HG03045 (cell line): ENCODE results near the gene RSPH3.

Experiments used
- ATAC-seq: cut with Tn5 transposase; IDR thresholded peaks from one replicate; pipeline ENCODE4 v1.9.1; 2021; ENCODE audit warnings: mild to moderate bottlenecking, moderate library complexity; ENCODE audit not compliant: unreplicated experiment

Gene RSPH3

GRCh38 chr6:158938220-158938619, 61.8 kb downstream of the RSPH3 start:
- ATAC-seq: no peak

- ATAC-seq: no peak
These were observed 65.8 kb downstream of the RSPH3 start for GRCh38 chr6:158934157-158934556.

GRCh38 chr6:158933079-158933595, 66.9 kb downstream of the RSPH3 start:
- no peak for ATAC-seq

- ATAC-seq: no peak
These were observed 71.9 kb downstream of the RSPH3 start for GRCh38 chr6:158928068-158928467.

GRCh38 chr6:158926414-158926813, 73.6 kb downstream of the RSPH3 start:
- no peak for ATAC-seq

- no peak for ATAC-seq
These were observed 75.2 kb downstream of the RSPH3 start for GRCh38 chr6:158924499-158925455.

- no peak for ATAC-seq
These were observed 76.0 kb downstream of the RSPH3 start for GRCh38 chr6:158923805-158924498.
